Middle frontal gyrus (tissue), 1 donor: Measurements from ENCODE around the gene LHFPL4.
"Not testable (repeated sequence)": the region's sequence is repeated elsewhere in the genome, so short reads cannot be mapped to it uniquely, and the experiment has no call there.

ENCODE experiments used
- DNase-seq: peaks from one replicate; pipeline ENCODE4 v3.0.0-alpha.2; 2015; ENCODE audit warnings: low spot score; ENCODE audit errors: extremely low spot score

LHFPL4 gene

GRCh38 chr3:9553021-9553947 lies at the start of gene LHFPL4:
LHFPL4 (minus strand) TSS chr3:9553822; CDS start chr3:9552679, 1,143 bp downstream.
- DNase-seq: no peak

DNA sequence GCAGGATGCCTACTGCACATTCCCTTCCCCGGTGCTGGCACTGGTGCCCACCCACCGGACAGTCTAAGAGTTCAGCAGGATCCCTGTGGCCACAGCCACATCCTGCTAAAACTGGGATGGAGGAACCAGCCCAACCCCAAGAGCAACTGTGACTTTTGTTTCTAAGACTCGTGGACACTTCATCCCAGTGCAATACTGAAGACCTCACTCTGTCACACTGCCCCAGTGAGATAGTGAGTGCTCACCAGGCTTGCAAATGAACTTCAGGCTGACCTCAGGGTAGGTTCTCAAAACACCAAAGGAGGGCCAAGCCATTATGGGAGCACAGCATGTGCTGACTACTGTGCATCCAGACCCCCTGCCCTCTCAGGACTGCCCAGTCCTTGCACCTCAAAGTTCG lies 49.0 kb upstream of the LHFPL4 start:
- no peak for DNase-seq

DNA sequence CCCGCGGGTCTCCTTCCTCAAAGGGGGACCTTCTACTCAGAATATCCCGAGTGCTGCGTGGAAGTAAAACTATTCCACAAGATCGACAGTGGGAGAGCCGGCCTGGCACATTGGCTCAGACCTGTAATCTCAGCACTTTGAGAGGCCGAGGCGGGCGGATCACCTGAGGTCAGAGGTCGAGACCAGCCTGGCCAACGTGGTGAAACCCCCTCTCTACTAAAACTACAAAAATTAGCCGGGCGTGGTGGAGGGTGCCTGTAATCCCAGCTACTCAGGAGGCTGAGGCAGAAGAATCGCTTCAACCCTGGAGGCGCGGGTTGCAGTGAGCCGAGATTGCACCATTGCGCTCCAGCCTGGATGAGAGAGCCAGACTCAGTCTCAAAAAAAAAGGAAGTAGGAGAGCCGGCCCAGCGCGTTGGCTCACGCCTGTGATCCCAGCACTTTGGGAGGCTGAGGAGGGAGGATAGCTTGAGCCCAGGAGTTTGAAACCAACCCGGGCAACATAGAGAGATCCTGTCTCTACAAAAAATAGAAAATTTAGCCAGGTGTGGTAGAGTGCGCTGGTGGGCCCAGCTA lies 47.5 kb upstream of the LHFPL4 start:
- DNase-seq: not testable (repeated sequence)

DNA sequence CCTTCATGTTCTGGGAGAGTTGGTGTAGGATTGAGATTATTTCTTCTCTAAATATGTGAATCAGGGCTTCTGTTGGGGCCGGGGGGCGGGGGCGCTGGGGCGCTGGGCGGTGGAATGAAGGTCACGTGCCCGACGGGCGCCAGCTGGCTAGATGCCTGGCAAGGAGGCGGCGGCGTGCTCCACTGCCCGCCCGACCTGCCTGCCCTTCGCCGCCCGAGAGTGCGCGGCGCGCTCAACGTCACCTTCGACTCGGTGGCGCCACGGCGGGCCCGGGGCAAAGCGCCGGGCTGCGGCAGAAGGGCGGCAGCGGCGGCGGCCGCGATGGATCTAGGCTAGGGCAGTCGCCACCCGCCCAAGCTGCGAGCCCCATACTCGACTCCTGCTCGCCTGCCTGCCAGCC lies 47.0 kb upstream of the LHFPL4 start:
- no peak for DNase-seq

GRCh38 chr3:9598783-9599387 lies 45.3 kb upstream of the LHFPL4 start:
- DNase-seq: no peak

DNA sequence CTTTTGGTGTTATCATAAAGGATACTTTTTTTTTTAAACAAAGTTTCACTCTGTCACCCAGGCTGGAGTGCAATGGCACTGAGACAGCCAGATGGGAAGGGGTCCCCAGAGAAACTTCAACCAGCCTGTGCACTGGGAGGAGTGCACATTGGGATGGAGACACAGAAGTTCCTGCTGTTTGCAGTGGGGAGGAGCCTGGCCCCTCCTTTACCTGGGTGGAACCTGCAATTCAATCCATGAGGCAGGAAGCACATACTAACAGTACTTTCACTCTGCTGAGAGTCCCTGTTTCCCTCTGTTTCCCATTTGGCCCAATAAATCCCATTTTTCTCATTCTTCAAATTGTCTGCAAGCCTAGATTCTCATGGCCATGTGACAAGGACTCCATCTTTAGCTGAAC lies 42.3 kb upstream of the LHFPL4 start:
- no peak for DNase-seq

DNA sequence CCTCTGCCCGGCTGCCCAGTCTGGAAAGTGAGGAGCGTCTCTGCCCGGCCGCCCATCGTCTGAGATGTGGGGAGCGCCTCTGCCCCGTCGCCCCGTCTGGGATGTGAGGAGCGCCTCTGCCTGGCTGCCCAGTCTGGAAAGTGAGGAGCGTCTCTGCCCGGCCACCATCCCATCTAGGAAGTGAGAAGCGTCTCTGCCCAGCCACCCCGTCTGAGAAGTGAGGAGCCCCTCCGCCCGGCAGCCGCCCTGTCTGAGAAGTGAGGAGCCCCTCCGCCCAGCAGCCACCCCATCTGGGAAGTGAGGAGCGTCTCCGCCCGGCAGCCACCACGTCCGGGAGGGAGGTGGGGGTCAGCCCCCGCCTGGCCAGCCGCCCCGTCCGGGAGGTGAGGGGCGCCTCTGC lies 38.2 kb upstream of the LHFPL4 start:
- not testable (repeated sequence) for DNase-seq

DNA sequence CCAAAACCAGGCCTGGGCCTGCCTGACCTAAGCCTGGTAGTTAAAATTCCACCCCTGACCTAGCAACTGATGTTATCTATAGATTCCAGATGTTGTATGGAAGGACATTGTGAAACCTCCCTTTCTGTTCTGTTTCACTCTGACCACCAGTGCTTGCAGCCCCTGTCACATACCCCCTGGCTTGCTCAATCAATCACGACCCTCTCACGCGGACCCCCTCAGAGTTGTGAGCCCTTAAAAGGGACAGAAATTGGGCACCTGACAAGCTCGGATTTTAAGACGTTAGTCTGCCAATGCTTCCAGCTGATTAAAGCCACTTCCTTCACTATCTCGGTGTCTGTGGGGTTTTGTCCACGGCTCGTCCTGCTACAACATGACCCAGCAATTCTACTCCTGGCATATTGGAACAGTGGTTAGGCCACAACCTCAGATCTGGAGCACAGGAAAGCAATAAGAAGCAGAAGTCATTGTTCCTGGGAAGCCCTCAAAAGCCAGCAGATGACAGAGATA lies 36.7 kb upstream of the LHFPL4 start:
- DNase-seq: no peak

DNA sequence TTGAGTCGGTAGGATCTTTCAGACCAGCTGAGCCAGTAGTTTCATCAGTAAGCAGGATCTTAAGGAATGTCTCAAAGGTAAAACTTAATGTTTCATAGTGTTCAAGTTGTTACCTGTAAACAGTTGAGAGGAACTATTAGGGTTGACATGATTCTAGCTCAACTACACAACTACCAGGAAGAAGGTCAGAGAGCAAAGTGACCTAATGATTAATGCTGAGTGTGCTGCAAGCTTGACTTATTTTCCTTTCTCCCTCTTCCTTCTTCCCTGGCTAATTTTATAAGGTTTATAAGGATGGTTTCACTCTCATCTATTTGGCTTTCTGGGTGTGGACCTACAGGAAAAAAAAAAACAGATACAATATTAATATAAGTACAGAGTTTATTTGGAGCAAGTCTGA lies 30.2 kb upstream of the LHFPL4 start:
- DNase-seq: no peak

- no peak for DNase-seq
Observed at GRCh38 chr3:9583371-9583770, 29.7 kb upstream of the LHFPL4 start.

- DNase-seq: no peak
Observed at GRCh38 chr3:9582332-9582731, 28.7 kb upstream of the LHFPL4 start.

DNA sequence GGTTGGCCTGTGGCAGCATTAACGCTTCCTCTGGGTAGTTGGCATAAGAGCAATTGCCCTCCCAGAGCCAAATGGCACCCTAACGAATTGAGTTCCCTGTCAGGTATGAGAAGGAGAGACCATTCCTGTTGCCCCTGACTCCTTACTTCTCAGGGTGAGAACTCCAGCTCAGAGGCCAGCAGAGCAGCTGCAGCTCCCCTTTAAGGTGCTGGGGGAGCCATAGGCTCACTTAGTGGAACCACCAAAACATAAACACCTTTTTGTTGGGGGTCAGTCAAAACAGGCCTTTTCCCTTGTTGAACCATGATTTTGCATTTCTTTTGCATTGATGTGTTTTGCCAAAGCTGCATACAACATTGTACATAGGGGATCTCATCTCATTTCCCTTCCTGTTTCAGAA lies 28.1 kb upstream of the LHFPL4 start:
- DNase-seq: no peak

GRCh38 chr3:9569054-9569453 lies 15.4 kb upstream of the LHFPL4 start:
- no peak for DNase-seq

DNA sequence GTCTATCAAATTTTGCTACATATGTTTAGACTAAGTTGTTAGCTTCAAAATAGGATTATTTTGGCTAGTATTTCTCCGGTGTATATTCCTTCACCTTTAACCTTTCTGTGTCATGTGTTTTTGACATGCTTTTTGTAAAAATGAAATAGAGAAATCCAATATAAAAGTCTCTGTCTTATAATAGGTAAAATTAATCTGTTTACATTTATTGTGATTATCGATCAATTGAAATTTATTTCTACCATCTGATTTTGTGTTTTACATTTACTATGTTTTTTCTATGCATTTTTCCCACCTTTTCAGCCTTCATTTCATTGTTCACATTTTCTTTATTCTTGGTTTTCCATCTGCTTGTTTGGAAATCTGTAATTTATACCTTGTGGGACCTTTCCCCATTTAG lies 11.7 kb upstream of the LHFPL4 start:
- no peak for DNase-seq

GRCh38 chr3:9563851-9564250 lies 10.2 kb upstream of the LHFPL4 start:
- no peak for DNase-seq

GRCh38 chr3:9560056-9560455 lies 6.4 kb upstream of the LHFPL4 start:
- not testable (repeated sequence) for DNase-seq

GRCh38 chr3:9553948-9554513 lies 409 bp upstream of the LHFPL4 start:
- DNase-seq: no peak

- no peak for DNase-seq
Observed at GRCh38 chr3:9552252-9552999, 1.2 kb downstream of the LHFPL4 start.

GRCh38 chr3:9550999-9551398 lies 2.6 kb downstream of the LHFPL4 start:
- DNase-seq: no peak

DNA sequence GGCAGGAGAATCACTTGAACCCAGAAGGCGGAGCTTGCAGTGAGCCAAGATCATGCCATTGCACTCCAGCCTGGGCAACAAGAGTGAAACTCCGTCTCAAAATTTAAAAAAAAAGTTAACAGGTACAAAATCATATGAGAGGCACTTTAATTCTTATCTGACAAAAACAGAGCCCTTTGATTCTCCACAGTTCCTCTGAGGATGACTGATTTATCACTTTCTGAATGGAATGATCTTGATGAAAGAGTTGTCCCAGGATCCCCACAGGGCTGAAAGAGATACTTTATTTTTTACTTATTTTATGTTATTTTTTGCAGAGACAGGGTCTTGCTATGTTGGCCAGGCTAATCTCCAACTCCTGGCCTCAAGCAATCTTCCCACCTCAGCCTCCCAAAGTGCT lies 4.0 kb downstream of the LHFPL4 start:
- DNase-seq: no peak

DNA sequence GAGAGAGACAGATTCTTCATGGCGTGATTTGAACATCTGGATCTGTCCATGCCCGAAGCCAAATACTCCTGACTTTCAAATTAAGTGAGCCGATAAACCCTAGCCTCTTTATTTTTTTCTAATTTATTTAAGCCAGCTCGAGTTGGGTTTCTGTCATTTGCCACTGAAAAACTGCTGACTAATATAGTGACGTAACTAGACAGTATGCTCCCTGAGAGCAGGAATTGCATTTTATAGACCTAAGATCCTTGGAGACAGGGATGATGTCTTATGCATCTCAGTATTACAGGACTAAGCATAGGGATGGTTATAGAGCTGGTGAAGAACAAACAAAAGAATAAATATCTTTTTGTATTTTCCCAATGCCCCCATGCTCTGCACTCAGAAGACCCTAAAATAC lies 4.6 kb downstream of the LHFPL4 start:
- DNase-seq: no peak
